ENCODE results near the gene PANK1. TPM values are rescaled to one million over a fixed set of nuclear protein-coding genes. Genes with fewer than 3 reads are reported as not detected.

The PANK1 gene
- total RNA-seq, 4 donors from 2014 or later, result 7.3 to 16.3 (median 9.0) TPM

DNA sequence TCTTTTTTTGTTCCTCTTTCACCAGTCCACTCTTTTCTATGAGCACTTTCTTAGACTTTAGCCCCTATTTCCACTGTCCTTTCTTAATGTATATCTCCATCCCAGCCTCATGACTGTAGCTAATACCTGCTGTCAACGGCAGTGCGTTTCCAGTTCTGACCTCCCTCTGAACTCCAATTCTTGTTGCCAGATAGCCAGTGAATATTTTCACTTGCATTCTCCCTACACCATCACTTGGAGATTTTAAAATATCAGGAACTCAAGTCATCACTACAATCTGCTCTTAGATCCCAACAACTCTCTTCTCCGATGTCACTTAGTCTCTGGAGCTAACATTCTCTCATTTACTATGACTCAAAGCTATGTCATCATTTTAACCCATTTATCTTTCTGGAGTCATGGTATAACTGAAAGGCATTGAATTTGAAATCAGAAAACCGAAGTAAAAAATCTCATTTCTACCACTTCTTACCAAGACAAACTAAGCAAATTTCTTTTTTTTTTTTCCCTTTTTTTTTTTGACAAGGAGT is 104.6 kb downstream of the PANK1 start:
- Histone ChIP-seq H3K36me3 (no peaks in the 10 kb centered on the region), H3K9me3 (no peaks in the 10 kb centered on the region), H3K4me3 (no peak overlapping the region), H3K4me1 (no peaks in the 10 kb centered on the region), H3K27ac (no peak overlapping the region), H3K27me3 (peaks cover 0 to 12% (median 11%) of the 10 kb centered on the region in 3 donors)
- in situ Hi-C loops (cut with MboI; ENCODE audit: low sequenced_read_pairs in 4 of 4), result no loop called here
- ATAC-seq (no peak), DNase-seq (no peak)
- TF ChIP-seq, protein P1, sequence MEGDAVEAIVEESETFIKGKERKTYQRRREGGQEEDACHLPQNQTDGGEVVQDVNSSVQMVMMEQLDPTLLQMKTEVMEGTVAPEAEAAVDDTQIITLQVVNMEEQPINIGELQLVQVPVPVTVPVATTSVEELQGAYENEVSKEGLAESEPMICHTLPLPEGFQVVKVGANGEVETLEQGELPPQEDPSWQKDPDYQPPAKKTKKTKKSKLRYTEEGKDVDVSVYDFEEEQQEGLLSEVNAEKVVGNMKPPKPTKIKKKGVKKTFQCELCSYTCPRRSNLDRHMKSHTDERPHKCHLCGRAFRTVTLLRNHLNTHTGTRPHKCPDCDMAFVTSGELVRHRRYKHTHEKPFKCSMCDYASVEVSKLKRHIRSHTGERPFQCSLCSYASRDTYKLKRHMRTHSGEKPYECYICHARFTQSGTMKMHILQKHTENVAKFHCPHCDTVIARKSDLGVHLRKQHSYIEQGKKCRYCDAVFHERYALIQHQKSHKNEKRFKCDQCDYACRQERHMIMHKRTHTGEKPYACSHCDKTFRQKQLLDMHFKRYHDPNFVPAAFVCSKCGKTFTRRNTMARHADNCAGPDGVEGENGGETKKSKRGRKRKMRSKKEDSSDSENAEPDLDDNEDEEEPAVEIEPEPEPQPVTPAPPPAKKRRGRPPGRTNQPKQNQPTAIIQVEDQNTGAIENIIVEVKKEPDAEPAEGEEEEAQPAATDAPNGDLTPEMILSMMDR (IDR thresholded peaks at IDR 0.05 in 4 of 5, conservative IDR thresholded peaks at IDR 0.05 in 1 of 5), result no peak
- no peak for TF ChIP-seq POLR2A (IDR thresholded peaks at IDR 0.05)
- intact Hi-C loops (cut with DNase I; ENCODE audit: low total_unique reads), result no loop called here

DNA sequence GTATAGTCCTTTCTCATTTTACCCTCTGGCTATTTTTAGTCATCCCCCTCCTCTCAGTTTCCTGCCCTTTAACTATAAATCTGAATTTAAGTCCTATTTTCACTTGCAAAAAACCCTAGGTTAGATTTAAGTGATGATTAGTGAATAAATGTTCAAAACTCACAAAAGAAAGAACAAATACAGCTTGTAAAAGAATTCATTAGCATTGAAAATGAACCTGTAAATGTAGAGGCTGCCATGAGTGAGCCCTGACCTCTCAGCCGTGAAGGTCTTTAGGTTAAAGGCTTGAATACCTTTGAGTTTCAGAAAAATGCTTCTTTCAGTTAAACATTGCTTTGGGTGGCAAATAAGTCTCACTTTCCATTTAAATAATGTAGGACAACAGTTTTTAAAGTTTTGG is 107.7 kb downstream of the PANK1 start:
- H3K9me3 ChIP-seq, result no peaks in the 10 kb centered on the region
- H3K36me3 ChIP-seq, result no peaks in the 10 kb centered on the region
- in situ Hi-C loops (cut with MboI; ENCODE audit: low sequenced_read_pairs in 4 of 4), result no loop called here
- intact Hi-C loops (cut with DNase I; ENCODE audit: low total_unique reads), result no loop called here
- TF ChIP-seq, protein P1 (IDR thresholded peaks at IDR 0.05 in 4 of 5, conservative IDR thresholded peaks at IDR 0.05 in 1 of 5), result no peak
- no peak for TF ChIP-seq POLR2A (IDR thresholded peaks at IDR 0.05)
- H3K27me3 ChIP-seq, result peaks cover 24 to 39% (median 31%) of the 10 kb centered on the region in 3 donors
- DNase-seq (no peak), ATAC-seq (no peak)
- peaks cover 0 to 4% of the 10 kb centered on the region in 2 donors for H3K4me1 ChIP-seq
- H3K27ac ChIP-seq, result no peak overlapping the region
- no peak overlapping the region for H3K4me3 ChIP-seq

DNA sequence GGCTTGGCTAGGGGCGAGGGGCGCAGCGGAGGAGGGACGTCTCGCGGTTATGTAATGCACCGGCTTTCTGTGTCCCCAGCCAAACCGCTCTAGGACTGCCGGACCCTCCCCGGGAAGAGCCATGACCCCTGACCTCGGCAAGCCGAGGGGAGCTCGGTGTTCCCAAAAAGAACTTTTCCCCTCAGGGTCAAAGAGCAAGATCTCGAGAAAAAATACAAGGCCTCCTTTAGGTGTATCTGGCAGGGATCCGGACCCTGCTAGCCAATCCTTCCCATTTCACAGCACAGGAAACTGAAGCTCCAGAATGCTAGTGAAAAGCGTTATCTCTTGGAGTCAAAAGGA is 109.1 kb downstream of the PANK1 start:
- Histone ChIP-seq H3K4me3 (peak overlapping the region; percentile 47 to 53 (median 50)), H3K9me3 (no peaks in the 10 kb centered on the region), H3K27me3 (peaks cover 30 to 39% (median 39%) of the 10 kb centered on the region in 3 donors), H3K27ac (peak overlapping the region; percentile 50 to 62 (median 54)), H3K4me1 (peaks cover 0 to 4% of the 10 kb centered on the region in 2 donors), H3K36me3 (no peaks in the 10 kb centered on the region)
- intact Hi-C loops (cut with DNase I; ENCODE audit: low total_unique reads) (no loop called here), in situ Hi-C loops (cut with MboI; ENCODE audit: low sequenced_read_pairs in 4 of 4) (no loop called here)
- ATAC-seq (no peak), DNase-seq (no peak)
- TF ChIP-seq, protein P1 (IDR thresholded peaks at IDR 0.05 in 4 of 5, conservative IDR thresholded peaks at IDR 0.05 in 1 of 5), result no peak

DNA sequence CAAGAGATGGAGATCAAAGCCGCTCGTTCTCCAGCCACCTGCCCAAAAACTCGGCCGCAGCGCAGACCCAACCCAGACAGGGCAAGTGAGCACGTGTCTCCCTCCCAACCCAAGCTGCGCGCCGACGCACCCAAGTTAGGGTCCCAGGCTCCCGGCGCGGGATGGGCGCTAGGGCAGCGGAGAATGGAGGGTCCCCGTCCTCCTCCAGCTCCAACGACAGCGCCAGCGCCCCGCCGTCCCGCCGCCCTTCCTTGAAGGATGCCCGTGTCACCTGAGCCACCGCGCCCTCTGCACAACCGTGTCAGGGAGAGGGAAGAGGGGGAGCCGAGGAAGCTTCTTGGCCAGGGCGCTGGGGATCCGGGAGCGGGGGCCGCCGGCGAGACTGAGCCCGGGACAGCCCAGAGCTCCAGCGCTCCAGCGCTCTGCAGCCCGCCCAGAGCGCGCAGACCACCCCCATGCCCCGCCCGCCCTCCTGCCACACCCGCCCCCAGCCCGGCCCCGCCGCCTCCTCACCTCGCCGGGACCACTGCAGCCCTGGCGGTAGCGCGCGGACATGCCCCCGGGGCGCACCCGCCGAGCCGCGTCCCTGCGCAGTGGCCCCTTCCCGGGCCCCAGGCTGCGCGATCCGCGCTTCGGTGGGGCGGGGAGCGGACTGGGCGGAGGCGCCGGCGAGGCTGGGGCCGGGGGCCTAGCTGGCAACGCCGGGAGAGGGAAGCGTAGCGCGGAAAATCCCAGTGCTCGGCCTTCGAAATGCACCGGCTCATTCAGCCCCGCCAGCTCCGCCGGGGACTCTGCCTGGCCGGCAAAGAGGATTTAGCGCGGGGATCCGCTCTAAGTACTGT is 109.7 kb downstream of the PANK1 start, which contains the start of gene SLC16A12:
Gene SLC16A12 (minus strand): TSS at position 424 of the 842 bp plus-strand sequence. CDS start 73,016 bp downstream, outside the sequence.
- DNase-seq (no peak), ATAC-seq (peak in 1 of 2 donors; percentile 24)
- Histone ChIP-seq H3K4me1 (peaks cover 0 to 4% of the 10 kb centered on the region in 2 donors), H3K27ac (peak within 1 kb of the TSS; percentile 50 to 62 (median 54)), H3K27me3 (peaks cover 30 to 39% (median 39%) of the 10 kb centered on the region in 3 donors), H3K9me3 (no peaks in the 10 kb centered on the region), H3K4me3 (peak within 1 kb of the TSS; percentile 47 to 53 (median 50)), H3K36me3 (no peaks in the 10 kb centered on the region)
- intact Hi-C loops (cut with DNase I; ENCODE audit: low total_unique reads), result no loop called here
- in situ Hi-C loops (cut with MboI; ENCODE audit: low sequenced_read_pairs in 4 of 4), result no loop called here
- TF ChIP-seq POLR2A (IDR thresholded peaks at IDR 0.05), result no peak
- TF ChIP-seq, protein P1 (IDR thresholded peaks at IDR 0.05 in 4 of 5, conservative IDR thresholded peaks at IDR 0.05 in 1 of 5), result no peak

Measured in gastrocnemius medialis (tissue), 4 donors.